HG02973 (cell line): ENCODE results near the gene ZYG11B.
A peak's percentile ranks its signal among the peaks of the same experiment; 100 is the strongest.
"Not testable (repeated sequence)": the region's sequence is repeated elsewhere in the genome, so short reads cannot be mapped to it uniquely, and the experiment has no call there.

Experiments used
- ATAC-seq: cut with Tn5 transposase; IDR thresholded peaks from one replicate; pipeline ENCODE4 v1.9.1; 2021; ENCODE audit warnings: moderate library complexity; ENCODE audit not compliant: unreplicated experiment

ZYG11B gene

GRCh38 chr1:52842643-52843310, 116.5 kb downstream of the ZYG11B start, which contains the start of gene ZYG11A:
Gene ZYG11A, plus strand, starts transcription at chr1:52842760. Its CDS starts 124 bp downstream, at chr1:52842884.
- ATAC-seq: peak; percentile 82

- not testable (repeated sequence) for ATAC-seq
Measured at GRCh38 chr1:52845119-52845518, 118.9 kb downstream of the ZYG11B start.

GRCh38 chr1:52848423-52848822, 122.2 kb downstream of the ZYG11B start:
- ATAC-seq: no peak

GRCh38 chr1:52850951-52851350, 124.7 kb downstream of the ZYG11B start:
- no peak for ATAC-seq

GRCh38 chr1:52852854-52853253, 126.6 kb downstream of the ZYG11B start:
- no peak for ATAC-seq

GRCh38 chr1:52855584-52855983, 129.3 kb downstream of the ZYG11B start:
- ATAC-seq: no peak

GRCh38 chr1:52856026-52856425, 129.8 kb downstream of the ZYG11B start:
- ATAC-seq: no peak

- ATAC-seq: no peak
Measured at GRCh38 chr1:52857443-52857842, 131.2 kb downstream of the ZYG11B start.

GRCh38 chr1:52862666-52863458, 136.6 kb downstream of the ZYG11B start:
- no peak for ATAC-seq

- peak; percentile 94 for ATAC-seq
Measured at GRCh38 chr1:52867087-52867863, 141.0 kb downstream of the ZYG11B start.

- ATAC-seq: not testable (repeated sequence)
Measured at GRCh38 chr1:52869727-52870126, 143.5 kb downstream of the ZYG11B start.

GRCh38 chr1:52876843-52877242, 150.6 kb downstream of the ZYG11B start:
- ATAC-seq: no peak
